Thymus (tissue), 11 donors: ENCODE measurements around the gene GPRC5C. TPM values are rescaled to one million over a fixed set of nuclear protein-coding genes. Genes with fewer than 3 reads are reported as not detected.
"Not testable (repeated sequence)": the region's sequence is repeated elsewhere in the genome, so short reads cannot be mapped to it uniquely, and the experiment has no call there.

ENCODE experiments used
- DNase-seq, 9 donors: peaks; one replicate each; pipeline ENCODE4 v3.0.0-alpha.2; 2013; ENCODE audit warnings: low spot score in 9 of 9, low read depth in 6 of 9, missing footprints in 1 of 9
- H3K27ac ChIP-seq, 2 donors: one replicate each; pipeline ENCODE4 v1.5.1; 2013; ENCODE audit warnings: control low read depth in 1 of 2, low read depth in 1 of 2, low read length in 1 of 2, mild to moderate bottlenecking in 1 of 2, moderate library complexity in 1 of 2
- H3K27me3 ChIP-seq, 2 donors: one replicate each; pipeline ENCODE4 v1.5.1; 2013; ENCODE audit warnings: low read length in 1 of 2; ENCODE audit not compliant: control insufficient read depth in 2 of 2, insufficient read depth in 1 of 2
- H3K36me3 ChIP-seq, 2 donors: one replicate each; pipeline ENCODE4 v1.5.1; 2013; ENCODE audit warnings: low read length in 1 of 2, mild to moderate bottlenecking in 1 of 2, moderate library complexity in 1 of 2; ENCODE audit not compliant: control insufficient read depth in 2 of 2, insufficient read depth in 2 of 2
- H3K4me1 ChIP-seq, 2 donors: one replicate each; pipeline ENCODE4 v1.5.1; 2013; ENCODE audit warnings: low read length in 2 of 2; ENCODE audit not compliant: control insufficient read depth in 2 of 2, insufficient read depth in 2 of 2
- H3K4me3 ChIP-seq, 2 donors: one replicate each; pipeline ENCODE4 v1.5.1; 2013; ENCODE audit warnings: low read length in 2 of 2, control low read depth in 1 of 2, mild to moderate bottlenecking in 1 of 2
- H3K9me3 ChIP-seq, 2 donors: one replicate each; pipeline ENCODE4 v1.5.1; 2013; ENCODE audit warnings: low read length in 1 of 2, mild to moderate bottlenecking in 1 of 2; ENCODE audit not compliant: control insufficient read depth in 2 of 2, insufficient read depth in 1 of 2
- WGBS: extraction: QIAGEN DNeasy Blood & Tissue Kit; methylation state at CpG from one replicate; pipeline ENCODE4 v1.1.7; 2013; 5-methylcytosine and 5-hydroxymethylcytosine counted together
- polyA plus RNA-seq: library from polyadenylated mRNA; stranded (reverse); fragments of 200-250 nt; gene quantifications from one replicate; pipeline ENCODE4 v1.2.3, GENCODE V29; 2013
- total RNA-seq: library from RNA; stranded (reverse); fragments of 120-200 nt; gene quantifications from one replicate; pipeline ENCODE4 v1.2.4, GENCODE V29; 2013
- donor health status: healthy.

The GPRC5C gene
- total and polyA plus RNA-seq, 2 donors = 11.5 to 14.3 TPM

- H3K27me3 ChIP-seq = no peaks in the 10 kb centered on the region
- DNase-seq = no peak
- no peak overlapping the region for H3K27ac ChIP-seq
- no peaks in the 10 kb centered on the region for H3K36me3 ChIP-seq
- peaks cover 0 to 3% of the 10 kb centered on the region in 2 donors for H3K4me1 ChIP-seq
- WGBS = 86% methylated on average over 12 of the region's 12 CpGs
- H3K9me3 ChIP-seq = no peaks in the 10 kb centered on the region
- H3K4me3 ChIP-seq = no peak overlapping the region
Measured at GRCh38 chr17:74403512-74404137, 28.3 kb upstream of the GPRC5C start.

GRCh38 chr17:74404218-74404617 lies 27.7 kb upstream of the GPRC5C start:
- no peak for DNase-seq
- WGBS = 94% methylated on average over 7 of the region's 7 CpGs
- Histone ChIP-seq H3K9me3 (no peaks in the 10 kb centered on the region), H3K4me3 (no peak overlapping the region), H3K36me3 (no peaks in the 10 kb centered on the region), H3K4me1 (peaks cover 0 to 3% of the 10 kb centered on the region in 2 donors), H3K27me3 (no peaks in the 10 kb centered on the region), H3K27ac (no peak overlapping the region)

DNA sequence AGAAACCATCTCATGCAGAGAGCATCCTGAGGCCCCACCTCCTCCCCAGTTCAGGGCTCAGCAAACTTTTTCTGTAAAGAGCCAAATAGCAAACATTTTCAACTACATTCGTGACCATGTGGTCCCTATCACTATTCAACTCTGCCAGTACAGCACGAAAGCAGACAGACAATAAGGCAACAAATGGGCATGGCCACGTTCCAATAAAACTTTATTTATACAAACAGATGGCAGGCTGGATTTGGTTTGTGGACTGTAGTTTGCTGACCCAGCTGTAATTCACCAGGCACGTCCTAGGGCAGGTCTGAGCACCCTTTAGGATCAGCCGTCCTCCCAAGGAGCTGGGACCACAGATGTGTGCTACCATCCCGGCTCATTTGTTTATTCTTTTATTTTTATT lies 27.1 kb upstream of the GPRC5C start:
- Histone ChIP-seq H3K36me3 (no peaks in the 10 kb centered on the region), H3K4me1 (peaks cover 0 to 5% of the 10 kb centered on the region in 2 donors), H3K4me3 (no peak overlapping the region), H3K9me3 (no peaks in the 10 kb centered on the region), H3K27ac (no peak overlapping the region), H3K27me3 (no peaks in the 10 kb centered on the region)
- no peak for DNase-seq
- 95% methylated on average over 6 of the region's 6 CpGs for WGBS

- H3K9me3 ChIP-seq, H3K27ac ChIP-seq, H3K4me1 ChIP-seq, H3K36me3 ChIP-seq, H3K27me3 ChIP-seq, H3K4me3 ChIP-seq, DNase-seq: not testable (repeated sequence)
- 99% methylated on average over 5 of the region's 5 CpGs for WGBS
Measured at GRCh38 chr17:74405311-74405710, 26.6 kb upstream of the GPRC5C start.

GRCh38 chr17:74407384-74407783 lies 24.5 kb upstream of the GPRC5C start:
- no peak overlapping the region for H3K27ac ChIP-seq

GRCh38 chr17:74408262-74408661 lies 23.6 kb upstream of the GPRC5C start:
- H3K4me3 ChIP-seq = no peak overlapping the region
- no peaks in the 10 kb centered on the region for H3K36me3 ChIP-seq
- H3K27me3 ChIP-seq = no peaks in the 10 kb centered on the region
- H3K9me3 ChIP-seq = peaks cover 0 to 4% of the 10 kb centered on the region in 2 donors
- H3K4me1 ChIP-seq = peaks cover 0 to 13% of the 10 kb centered on the region in 2 donors
- H3K27ac ChIP-seq = no peak overlapping the region
- no peak for DNase-seq
- 90% methylated on average over 3 of the region's 3 CpGs for WGBS

More at GRCh38 chr17:74407384-74407783, 24.5 kb upstream of the GPRC5C start:
- Histone ChIP-seq H3K9me3 (peaks cover 0 to 4% of the 10 kb centered on the region in 2 donors), H3K4me1 (peaks cover 0 to 13% of the 10 kb centered on the region in 2 donors), H3K27me3 (no peaks in the 10 kb centered on the region), H3K4me3 (no peak overlapping the region), H3K36me3 (no peaks in the 10 kb centered on the region)
- no peak for DNase-seq
- 98% methylated on average over 5 of the region's 5 CpGs for WGBS

DNA sequence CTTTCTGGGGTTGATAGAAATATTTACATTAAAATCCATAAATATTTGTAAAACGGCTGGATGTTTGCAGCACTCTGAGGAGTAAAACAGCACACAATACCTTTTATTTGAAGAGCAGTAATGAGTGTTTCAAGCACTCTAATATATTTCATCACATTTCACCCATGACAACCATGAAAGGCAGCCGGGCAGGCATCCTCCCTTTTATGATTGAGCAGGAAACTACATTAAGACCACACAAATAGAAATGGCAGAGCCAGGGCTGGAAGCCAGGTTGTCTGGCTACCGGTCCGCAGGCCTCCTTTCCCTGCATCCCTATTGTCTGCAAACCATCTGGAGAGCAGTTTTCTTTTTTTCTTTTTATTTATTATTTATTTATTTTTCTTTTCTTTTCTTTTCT lies 23.1 kb upstream of the GPRC5C start:
- H3K9me3 ChIP-seq = peaks cover 0 to 4% of the 10 kb centered on the region in 2 donors
- peaks cover 0 to 10% of the 10 kb centered on the region in 2 donors for H3K4me1 ChIP-seq
- H3K36me3 ChIP-seq = no peaks in the 10 kb centered on the region
- no peak for DNase-seq
- 91% methylated on average over 4 of the region's 4 CpGs for WGBS
- no peaks in the 10 kb centered on the region for H3K27me3 ChIP-seq
- no peak overlapping the region for H3K4me3 ChIP-seq
- no peak overlapping the region for H3K27ac ChIP-seq

GRCh38 chr17:74410001-74410443 lies 21.9 kb upstream of the GPRC5C start:
- no peaks in the 10 kb centered on the region for H3K36me3 ChIP-seq
- H3K27ac ChIP-seq = no peak overlapping the region
- H3K9me3 ChIP-seq = peaks cover 0 to 4% of the 10 kb centered on the region in 2 donors
- 42% methylated on average over 4 of the region's 4 CpGs for WGBS
- no peaks in the 10 kb centered on the region for H3K27me3 ChIP-seq
- DNase-seq = peak in 1 of 9 donors; percentile 38
- peaks cover 0 to 10% of the 10 kb centered on the region in 2 donors for H3K4me1 ChIP-seq
- no peak overlapping the region for H3K4me3 ChIP-seq

DNA sequence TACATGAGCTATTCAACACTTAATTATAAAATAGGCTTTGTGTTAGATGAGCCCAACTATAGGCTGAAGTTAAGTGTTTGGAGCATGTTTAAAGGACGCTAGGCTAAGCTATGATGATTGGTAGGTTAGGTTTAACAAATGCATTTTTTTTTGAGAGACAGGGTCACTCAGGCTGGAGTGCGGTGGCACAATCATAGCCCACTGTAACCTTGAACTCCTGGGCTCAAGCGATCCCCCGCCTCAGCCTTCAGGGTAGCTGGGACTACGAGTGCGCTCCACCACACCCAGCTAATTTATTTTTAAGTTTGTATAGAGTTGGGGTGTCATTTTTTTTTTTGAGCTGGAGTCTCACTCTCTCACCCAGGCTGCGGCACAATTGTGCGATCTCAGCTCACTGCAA lies 19.3 kb upstream of the GPRC5C start:
- no peak overlapping the region for H3K27ac ChIP-seq
- WGBS = 98% methylated on average over 8 of the region's 8 CpGs
- H3K36me3 ChIP-seq = no peaks in the 10 kb centered on the region
- no peaks in the 10 kb centered on the region for H3K27me3 ChIP-seq
- DNase-seq = no peak
- H3K4me1 ChIP-seq = peaks cover 0 to 12% of the 10 kb centered on the region in 2 donors
- H3K4me3 ChIP-seq = no peak overlapping the region
- peaks cover 0 to 4% of the 10 kb centered on the region in 2 donors for H3K9me3 ChIP-seq
